Activated CD8-positive, alpha-beta memory T cell treated with anti-CD3 and anti-CD28 coated beads for 24 hours (primary cell): ENCODE data around the gene CA10.

Experiments
- DNase-seq: peaks from one replicate; pipeline ENCODE4 v3.0.0-alpha.2; 2020

The CA10 gene

GRCh38 chr17:51946311-51946710 is 212.2 kb downstream of the CA10 start:
- DNase-seq = no peak

DNA sequence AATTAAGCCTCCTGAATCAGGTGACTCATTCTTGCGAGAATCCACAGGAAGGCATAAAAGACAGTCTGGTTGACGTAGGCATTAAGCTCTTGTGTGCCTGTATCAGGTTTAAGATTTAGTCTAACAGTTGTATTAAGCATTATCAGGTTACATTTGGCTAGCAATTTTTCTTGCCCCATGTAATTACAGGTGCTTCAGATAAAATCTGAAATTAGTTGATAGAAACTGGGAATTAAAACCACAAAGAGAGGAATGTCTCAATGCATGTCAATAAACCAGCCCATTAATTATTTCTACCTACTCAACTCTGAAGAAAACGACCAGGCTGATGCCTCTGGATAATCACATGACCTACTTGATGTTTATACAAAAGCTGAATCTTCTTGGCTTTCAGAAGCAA is 217.2 kb downstream of the CA10 start:
- DNase-seq = no peak

DNA sequence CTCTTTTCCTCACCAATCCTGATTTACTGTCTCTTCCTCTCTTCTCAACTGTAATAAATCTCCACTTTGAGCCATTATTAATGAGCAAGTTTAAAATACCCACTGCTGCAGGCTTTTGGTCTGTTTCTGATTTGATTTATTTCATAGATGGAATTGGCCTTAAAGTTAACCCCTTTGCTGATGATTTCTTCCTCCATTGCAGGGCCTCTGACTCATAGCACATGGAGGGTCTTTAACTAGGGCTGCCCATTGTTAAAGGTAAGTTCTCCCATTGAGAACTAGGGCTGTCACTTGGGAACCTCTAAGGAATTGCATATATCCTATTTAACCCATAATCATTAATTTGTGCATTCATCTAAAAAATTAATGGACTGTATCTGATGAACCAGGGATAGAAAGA is 221.2 kb downstream of the CA10 start:
- DNase-seq = no peak

DNA sequence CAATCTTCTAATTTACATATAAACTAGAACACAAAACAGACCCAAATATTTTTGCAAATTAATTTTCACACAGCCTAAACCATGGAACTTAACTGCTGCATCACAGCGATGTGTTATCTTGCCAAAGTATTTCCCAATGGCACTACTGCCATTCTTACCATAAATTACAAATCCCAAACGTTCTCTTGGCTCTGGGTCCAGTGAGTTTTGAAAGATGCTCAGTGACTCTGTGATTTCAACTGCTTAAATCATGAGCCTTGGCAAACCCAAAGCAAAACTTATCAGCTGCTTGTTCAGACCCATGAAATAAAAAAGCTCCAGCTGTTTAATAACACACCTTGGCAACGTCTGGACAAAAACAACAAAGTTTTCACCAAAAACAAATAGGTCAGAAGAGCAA is 223.0 kb downstream of the CA10 start:
- no peak for DNase-seq

GRCh38 chr17:51933647-51934046 is 224.9 kb downstream of the CA10 start:
- DNase-seq = no peak

DNA sequence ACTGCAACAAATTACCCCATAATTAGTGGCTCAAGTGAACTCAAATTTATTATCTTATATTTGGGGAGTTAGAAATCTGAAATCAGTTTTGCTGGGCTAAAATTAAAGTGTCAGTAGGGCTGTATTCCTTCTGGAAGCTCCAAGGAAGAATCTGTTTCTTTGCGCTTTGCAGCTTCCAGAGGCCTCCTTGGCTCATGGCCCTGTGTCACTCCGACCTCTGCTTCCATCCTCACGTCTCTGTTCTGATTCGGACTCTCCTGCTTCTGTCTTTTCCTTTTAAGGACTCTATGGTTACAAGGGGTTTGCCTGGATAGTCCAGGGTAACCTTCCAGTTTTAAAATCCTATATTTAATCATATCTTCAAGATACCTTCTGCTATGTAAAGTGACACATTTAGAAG is 232.1 kb downstream of the CA10 start:
- DNase-seq = no peak

DNA sequence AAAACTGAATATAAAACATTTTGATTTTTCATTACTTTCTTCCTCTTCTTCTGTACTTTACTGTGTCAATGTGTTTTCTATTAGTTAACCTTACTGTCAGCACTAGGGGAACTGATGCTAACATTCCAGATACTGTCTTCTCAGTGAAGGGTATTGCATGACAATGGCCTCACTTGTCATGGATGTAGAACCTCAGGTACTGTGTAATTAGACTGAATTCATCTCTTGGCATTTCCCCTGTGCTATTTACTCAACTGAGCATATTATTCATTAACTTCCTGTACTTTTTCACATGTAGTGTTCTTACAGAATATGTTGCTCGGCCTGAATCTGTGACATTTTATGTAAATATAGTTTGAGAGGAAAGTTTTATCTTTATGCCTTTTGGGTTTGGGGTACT is 237.0 kb downstream of the CA10 start:
- no peak for DNase-seq

- no peak for DNase-seq
Measured at GRCh38 chr17:51914577-51914976, 243.9 kb downstream of the CA10 start.

DNA sequence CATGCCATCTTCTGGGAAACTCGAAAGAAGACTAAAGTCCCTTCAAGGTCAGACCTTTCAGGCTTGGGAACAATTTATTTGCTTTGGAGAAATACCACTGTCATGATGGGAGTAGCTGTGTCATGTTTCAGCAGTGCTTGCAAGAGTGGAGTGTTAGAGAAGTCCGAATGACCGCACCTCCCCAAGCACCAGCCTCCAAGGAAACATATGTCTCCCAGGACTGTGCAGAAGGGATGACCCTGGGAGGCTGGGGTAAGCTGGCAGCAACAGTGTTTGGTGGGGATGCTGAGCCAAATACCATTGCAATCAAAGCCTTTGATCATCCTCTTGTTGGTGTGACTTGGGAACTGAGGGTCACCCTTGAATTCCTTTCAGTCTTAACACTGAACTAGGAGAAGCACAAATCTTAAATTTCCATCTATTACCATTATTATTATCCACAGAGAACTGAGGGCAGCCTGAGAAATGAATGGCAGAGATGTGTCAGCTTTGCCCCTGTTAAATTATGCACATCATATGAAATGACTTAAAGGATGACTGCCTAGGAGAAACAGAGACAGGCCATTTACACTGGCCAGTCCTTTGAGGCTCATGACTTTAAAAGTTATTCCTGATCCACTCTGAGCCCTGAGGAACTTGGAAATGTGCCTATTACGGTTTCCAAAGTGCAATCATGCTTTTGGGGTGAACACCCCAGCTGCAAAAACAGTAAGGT is 244.9 kb downstream of the CA10 start:
- DNase-seq = no peak

GRCh38 chr17:51912939-51913338 is 245.6 kb downstream of the CA10 start:
- DNase-seq = no peak

DNA sequence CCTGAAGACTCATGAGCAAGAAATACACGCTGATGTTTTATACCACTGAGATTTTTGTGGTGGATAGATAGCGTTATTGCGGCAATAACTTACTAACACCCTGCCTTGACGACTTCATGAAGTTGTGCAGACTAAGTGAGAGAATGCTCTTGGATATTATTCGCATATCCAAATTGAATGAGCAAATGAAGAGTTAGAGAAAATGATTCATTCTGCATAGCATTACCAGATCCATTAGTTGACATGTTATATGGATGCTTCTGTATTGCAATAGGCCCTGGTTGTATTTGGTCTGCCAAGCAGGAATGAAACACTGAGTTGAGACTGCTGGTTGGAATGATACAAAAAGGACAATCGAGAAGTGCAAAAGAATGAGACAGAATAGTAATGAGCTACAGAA is 247.3 kb downstream of the CA10 start:
- DNase-seq = no peak

DNA sequence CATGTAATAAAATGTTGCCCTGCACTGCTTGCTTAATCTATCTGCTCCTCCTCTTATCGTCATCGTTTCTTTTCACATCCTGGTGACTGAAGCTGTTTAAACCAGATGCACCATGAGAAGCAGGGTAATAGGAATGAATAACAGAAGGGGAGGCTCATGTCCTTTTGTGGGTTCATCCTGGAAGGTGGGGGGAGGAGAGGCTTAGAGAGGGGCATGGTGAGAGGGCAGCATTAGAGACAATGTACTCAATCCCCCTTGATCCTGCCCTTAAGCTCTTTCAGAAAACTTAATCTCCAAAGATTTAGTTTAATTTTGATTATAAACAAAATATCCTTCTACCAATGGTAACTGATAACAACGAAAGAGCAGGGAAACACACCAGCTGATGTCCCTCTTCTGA is 248.5 kb downstream of the CA10 start:
- no peak for DNase-seq

DNA sequence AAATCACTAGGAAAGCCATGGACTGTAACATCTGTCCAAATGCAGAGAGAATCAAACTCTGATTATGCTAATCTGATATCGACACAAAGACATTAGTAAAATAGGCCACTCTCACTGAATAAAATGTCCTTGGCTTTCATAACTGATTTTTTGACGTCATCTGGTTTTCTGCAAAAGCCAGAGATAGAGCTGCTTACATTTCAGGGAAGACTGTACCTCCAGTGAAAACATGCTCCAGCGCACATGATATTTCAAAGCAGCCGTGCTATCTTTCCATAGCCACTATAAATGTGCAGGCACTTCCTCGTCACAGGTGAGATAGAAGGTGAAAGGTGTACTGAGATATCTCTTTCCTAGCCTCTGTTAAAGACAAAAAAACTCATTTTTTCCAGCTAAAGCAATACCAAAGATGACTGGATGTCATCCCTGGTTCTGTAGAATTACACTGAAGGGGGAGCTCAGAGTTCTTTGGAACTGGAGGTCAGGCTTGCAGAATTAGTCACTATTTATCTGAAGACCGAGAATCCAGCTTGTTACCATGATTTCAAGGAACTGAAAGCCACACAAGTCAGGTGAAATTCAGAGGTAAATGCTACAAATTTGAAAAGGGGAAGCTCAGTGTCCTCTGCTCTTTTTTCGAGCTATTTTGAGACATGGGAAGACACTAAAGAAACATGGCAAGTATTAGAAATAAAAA is 249.5 kb downstream of the CA10 start:
- no peak for DNase-seq

DNA sequence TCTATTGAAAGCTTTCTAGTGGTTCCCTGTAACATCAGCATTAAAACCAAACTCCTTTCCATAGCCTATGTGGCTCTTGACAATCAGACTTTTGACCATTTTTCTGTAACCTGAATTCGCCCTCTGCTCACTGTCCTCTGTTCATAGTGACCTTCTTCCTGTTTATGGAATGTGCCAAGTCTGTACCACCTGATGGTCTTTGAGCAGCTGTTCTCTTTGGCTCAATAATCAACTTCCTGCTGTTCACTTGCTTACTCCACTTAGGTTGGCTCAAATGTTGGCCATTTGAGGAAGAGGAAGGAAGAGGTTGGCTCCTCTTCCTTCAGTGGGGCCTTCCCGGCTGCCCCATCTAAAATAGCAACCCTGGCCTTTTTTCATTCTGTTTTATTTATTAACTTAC is 251.5 kb downstream of the CA10 start:
- no peak for DNase-seq

GRCh38 chr17:51904379-51904778 is 254.1 kb downstream of the CA10 start:
- DNase-seq = no peak

DNA sequence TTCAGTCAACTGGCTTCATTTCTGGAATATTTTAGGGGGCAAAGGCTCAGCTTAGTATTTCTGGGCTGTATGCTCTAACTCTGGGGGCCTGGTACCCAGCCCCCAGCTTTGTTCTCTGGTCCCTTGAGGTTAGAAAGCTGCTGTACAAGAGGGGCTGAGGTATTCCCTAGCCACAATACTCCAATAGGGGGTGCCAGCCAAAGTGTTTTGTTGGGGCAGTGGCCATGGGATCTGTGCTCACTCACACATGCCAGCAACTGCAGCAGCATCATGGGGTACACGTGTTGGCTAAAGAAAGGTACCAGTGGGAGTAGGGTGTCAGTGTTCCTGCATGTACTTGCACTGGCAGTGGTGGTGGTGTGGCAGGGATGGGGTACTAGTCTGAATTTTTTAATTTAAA is 257.3 kb downstream of the CA10 start:
- DNase-seq = no peak

DNA sequence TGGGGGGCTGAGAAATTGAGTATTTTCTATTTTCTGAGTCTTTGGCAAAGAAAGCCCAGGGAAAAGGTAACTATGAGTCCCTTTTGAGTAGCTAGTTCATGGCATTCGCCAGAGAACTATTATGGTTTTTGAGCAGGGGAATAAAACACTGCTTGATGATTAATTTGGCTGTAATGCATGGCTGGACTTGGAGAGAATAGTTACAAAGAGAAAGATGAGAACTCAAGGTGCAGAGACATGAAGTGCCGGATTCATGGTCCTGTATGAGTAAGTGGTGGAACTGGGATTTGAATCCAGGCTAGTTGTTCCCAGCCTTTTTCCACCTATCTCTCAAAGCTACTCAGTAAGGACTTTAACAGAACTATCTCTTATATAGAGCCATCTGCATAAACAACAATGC is 266.6 kb downstream of the CA10 start:
- no peak for DNase-seq

DNA sequence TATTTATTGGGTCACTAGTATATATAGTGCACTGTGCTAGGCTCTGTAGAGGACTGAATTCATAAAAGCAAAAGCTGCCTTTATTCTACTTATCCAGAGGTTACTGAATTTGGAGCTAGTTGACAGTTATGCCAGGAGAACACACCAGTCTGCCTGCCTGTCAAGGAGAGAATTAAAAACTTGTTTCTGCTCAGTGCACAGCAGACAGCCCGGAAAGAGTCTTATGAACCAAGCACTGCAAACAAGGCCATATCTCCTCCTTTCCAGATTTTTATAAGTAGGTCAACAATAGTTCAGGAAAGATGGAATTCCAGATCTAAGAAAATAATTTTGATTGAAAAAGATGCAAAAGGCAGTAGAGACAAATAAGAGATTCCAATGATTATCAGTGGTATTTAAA is 267.8 kb downstream of the CA10 start:
- DNase-seq = no peak

- DNase-seq = no peak
Measured at GRCh38 chr17:51888816-51889215, 269.7 kb downstream of the CA10 start.

GRCh38 chr17:51876986-51877385 is 281.5 kb downstream of the CA10 start:
- no peak for DNase-seq

GRCh38 chr17:51873302-51873701 is 285.2 kb downstream of the CA10 start:
- no peak for DNase-seq

GRCh38 chr17:51869387-51869786 is 289.1 kb downstream of the CA10 start:
- no peak for DNase-seq

DNA sequence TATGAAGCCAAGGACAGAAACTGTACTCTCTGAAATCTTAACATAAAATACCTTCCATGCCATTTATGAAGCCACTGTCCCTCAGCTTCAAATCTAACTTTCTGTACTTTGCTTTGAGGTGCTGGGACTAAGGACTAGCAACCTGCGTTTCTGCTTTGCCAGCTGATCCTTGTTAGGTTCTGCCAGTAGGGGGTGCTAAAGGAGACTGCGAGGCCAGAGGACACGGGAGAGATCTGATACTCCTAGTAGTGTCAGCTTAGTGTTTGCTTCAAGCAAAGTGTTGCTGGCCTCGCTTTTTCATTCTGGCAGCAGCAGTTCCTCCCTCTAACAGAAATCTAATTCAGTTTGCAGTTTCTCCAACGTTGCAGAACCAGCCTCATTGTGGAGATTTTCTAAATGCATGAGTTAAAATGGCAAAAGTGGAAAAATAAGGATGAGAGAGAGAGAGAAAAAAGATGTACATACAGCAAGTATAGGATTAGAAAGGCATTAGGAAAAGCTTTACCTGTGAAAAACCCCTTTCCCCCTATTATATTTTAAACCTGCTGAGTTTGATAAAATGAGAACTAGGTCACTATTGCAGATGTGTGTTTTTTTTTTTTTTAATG is 297.5 kb downstream of the CA10 start:
- no peak for DNase-seq

DNA sequence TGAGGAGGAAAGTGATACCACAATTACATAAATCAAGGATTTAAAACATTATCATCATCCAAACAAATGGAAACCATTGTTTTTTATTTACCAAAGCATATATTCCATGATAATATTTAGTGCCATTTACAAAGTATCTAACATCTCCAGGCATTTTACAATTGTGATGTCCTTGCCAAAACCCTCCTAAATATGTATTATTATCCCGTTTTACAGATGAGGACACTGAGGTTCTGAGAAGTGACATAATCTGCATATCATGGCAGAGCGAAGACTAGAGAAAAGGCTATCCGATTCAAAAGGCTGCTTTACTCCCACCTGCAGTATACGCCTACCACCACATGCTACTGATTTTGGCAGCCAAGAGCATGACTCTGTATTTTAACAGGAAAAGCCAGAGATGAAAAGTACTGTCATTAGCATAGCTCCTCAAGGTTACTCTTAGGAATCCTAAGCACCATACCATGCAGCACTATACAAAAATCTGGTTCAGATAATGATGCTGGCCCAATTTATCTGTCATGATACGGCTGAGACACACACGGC is 301.4 kb downstream of the CA10 start:
- no peak for DNase-seq
